ENCODE measurements around the gene ME3.

GRCh38 chr11:86660736-86661135, 11.7 kb downstream of the ME3 start:
- TF ChIP-seq, protein P1, sequence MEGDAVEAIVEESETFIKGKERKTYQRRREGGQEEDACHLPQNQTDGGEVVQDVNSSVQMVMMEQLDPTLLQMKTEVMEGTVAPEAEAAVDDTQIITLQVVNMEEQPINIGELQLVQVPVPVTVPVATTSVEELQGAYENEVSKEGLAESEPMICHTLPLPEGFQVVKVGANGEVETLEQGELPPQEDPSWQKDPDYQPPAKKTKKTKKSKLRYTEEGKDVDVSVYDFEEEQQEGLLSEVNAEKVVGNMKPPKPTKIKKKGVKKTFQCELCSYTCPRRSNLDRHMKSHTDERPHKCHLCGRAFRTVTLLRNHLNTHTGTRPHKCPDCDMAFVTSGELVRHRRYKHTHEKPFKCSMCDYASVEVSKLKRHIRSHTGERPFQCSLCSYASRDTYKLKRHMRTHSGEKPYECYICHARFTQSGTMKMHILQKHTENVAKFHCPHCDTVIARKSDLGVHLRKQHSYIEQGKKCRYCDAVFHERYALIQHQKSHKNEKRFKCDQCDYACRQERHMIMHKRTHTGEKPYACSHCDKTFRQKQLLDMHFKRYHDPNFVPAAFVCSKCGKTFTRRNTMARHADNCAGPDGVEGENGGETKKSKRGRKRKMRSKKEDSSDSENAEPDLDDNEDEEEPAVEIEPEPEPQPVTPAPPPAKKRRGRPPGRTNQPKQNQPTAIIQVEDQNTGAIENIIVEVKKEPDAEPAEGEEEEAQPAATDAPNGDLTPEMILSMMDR (conservative IDR thresholded peaks at IDR 0.05 in 1 of 2, IDR thresholded peaks at IDR 0.05 in 1 of 2; ENCODE audit: low read depth in 1 of 2, low read length in 2 of 2), result no peak
- TF ChIP-seq EZH2 (IDR thresholded peaks at IDR 0.05; ENCODE audit: low read length, missing control alignments), result no peak

Measured in fibroblast of lung (primary cell).